ENCODE results near the gene RIPOR3. TPM values are rescaled to one million over a fixed set of nuclear protein-coding genes. Genes with fewer than 3 reads are reported as not detected.

RIPOR3 gene
- total RNA-seq, 1 experiment from 2014 or later, result 0.46 TPM

DNA sequence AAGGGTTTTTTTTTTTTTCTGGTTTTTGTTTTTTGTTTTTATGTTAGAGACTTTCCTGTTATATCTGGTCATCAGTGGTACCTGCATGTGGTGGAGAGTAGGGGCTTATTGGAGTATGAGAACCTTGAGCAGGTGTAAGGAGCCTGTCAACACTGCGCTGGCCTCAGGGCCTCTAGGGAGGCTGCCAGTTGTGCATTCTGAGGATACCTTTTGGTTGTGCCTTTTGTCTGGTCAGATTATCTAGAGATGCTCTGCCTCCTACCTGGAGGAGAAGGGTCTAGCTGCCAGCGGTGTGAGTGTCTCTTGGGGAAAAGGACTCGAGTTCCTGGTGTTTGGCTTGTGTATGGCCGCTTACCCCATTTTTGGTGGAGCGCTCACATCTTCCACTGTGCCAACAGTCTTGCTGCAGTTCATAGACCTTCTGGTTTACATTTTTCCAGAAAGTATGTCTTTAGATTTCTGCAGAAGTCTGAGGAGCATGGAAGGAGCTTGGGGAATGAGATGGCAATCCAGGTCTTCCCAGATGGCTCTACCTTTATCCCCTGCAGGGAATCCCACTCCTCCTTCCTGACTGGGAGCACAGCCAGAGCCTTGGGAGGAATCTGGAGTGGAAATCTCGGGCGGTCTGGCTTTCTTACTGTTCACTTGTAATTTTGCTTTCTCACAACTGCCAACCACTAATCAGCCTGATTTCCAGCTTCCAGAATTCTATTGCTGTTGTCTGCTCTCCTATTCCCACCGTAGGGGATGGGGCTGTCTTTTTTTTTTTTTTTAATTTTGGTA, 131.3 kb downstream of the RIPOR3 start:
- no peak overlapping the region for H3K4ac ChIP-seq (ENCODE audit: low read depth, low read length)
- H4K20me1 ChIP-seq (ENCODE audit: control insufficient read depth, insufficient read depth, insufficient read length), result no peaks in the 10 kb centered on the region
- Mint-ChIP-seq H3K27me3 (ENCODE audit: low read depth) (no peaks in the 10 kb centered on the region), H3K9me3 (no peaks in the 10 kb centered on the region), H3K4me1 (peaks cover 3 to 11% of the 10 kb centered on the region in 2 experiments; a peak in 3 of 4 replicates), H3K4me3 (no peak overlapping the region), H3K27ac (no peak overlapping the region; a peak in 1 of 7 replicates), H3K36me3 (ENCODE audit: insufficient read depth in 1 of 3, low read depth in 3 of 3) (peaks cover 4 to 13% (median 11%) of the 10 kb centered on the region in 3 experiments)
- H3K9me3 ChIP-seq (ENCODE audit: control insufficient read depth, low read depth, low read length), result no peaks in the 10 kb centered on the region
- no peak overlapping the region for H2BK20ac ChIP-seq (ENCODE audit: low read depth, low read length, poor library complexity, severe bottlenecking)
- DNase-seq, result no peak
- H4K8ac ChIP-seq (replicated peaks; ENCODE audit: insufficient read length, low read depth, low read length), result no peak overlapping the region
- no peak overlapping the region for H4K91ac ChIP-seq (ENCODE audit: insufficient read length, low read depth, low read length)
- H3K4me1 ChIP-seq (ENCODE audit: insufficient read depth, low read length), result no peaks in the 10 kb centered on the region
- H3K27me3 ChIP-seq (ENCODE audit: insufficient read depth, low read length), result no peaks in the 10 kb centered on the region
- no peak overlapping the region for H2BK12ac ChIP-seq (ENCODE audit: insufficient read length, low read depth, low read length)
- no peak overlapping the region for H3K23ac ChIP-seq (ENCODE audit: insufficient read length, low read depth, low read length)
- H3K4me2 ChIP-seq (ENCODE audit: insufficient read depth, insufficient read length, low read length), result no peak overlapping the region
- no peak overlapping the region for H4K5ac ChIP-seq (ENCODE audit: insufficient read length, low read depth, low read length)
- H2AK5ac ChIP-seq (ENCODE audit: insufficient read length, low read length), result no peak overlapping the region
- H3K56ac ChIP-seq (ENCODE audit: insufficient read length, low read depth, low read length), result no peak overlapping the region
- no peak overlapping the region for H3K9ac ChIP-seq (ENCODE audit: extremely low read depth, insufficient read length, low read length)
- no peak overlapping the region for H3T11ph ChIP-seq (ENCODE audit: low read length)
- no peaks in the 10 kb centered on the region for H3K79me2 ChIP-seq (ENCODE audit: insufficient read depth, low read length)
- H2BK120ac ChIP-seq (ENCODE audit: low read depth, low read length, poor library complexity, severe bottlenecking), result no peak overlapping the region
- no peak overlapping the region for H3K14ac ChIP-seq (ENCODE audit: insufficient read depth, low read length)
- no peak overlapping the region for H2BK5ac ChIP-seq (ENCODE audit: insufficient read length, low read length)
- no peak overlapping the region for H3K27ac ChIP-seq (ENCODE audit: insufficient read length, low read depth, low read length)
- WGBS (ENCODE audit: extremely low coverage, insufficient read length, low lambda C conversion rate), result no CpG with 5 or more reads among the region's 8 CpGs
- H3K23me2 ChIP-seq (ENCODE audit: insufficient read length, low read depth, low read length, poor library complexity, severe bottlenecking), result no peaks in the 10 kb centered on the region
- TF ChIP-seq, protein P1, sequence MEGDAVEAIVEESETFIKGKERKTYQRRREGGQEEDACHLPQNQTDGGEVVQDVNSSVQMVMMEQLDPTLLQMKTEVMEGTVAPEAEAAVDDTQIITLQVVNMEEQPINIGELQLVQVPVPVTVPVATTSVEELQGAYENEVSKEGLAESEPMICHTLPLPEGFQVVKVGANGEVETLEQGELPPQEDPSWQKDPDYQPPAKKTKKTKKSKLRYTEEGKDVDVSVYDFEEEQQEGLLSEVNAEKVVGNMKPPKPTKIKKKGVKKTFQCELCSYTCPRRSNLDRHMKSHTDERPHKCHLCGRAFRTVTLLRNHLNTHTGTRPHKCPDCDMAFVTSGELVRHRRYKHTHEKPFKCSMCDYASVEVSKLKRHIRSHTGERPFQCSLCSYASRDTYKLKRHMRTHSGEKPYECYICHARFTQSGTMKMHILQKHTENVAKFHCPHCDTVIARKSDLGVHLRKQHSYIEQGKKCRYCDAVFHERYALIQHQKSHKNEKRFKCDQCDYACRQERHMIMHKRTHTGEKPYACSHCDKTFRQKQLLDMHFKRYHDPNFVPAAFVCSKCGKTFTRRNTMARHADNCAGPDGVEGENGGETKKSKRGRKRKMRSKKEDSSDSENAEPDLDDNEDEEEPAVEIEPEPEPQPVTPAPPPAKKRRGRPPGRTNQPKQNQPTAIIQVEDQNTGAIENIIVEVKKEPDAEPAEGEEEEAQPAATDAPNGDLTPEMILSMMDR (conservative IDR thresholded peaks at IDR 0.05), result no peak
- H3K18ac ChIP-seq (ENCODE audit: insufficient read length, low read depth, low read length), result no peak overlapping the region
- H2BK15ac ChIP-seq (ENCODE audit: low read depth, low read length), result no peak overlapping the region
- H3K79me1 ChIP-seq (ENCODE audit: insufficient read depth, low read depth, low read length, poor library complexity, severe bottlenecking), result no peaks in the 10 kb centered on the region
- H2AFZ ChIP-seq (ENCODE audit: low read length), result no peak overlapping the region
